ENCODE results near the gene MXD3.

Gene MXD3

DNA sequence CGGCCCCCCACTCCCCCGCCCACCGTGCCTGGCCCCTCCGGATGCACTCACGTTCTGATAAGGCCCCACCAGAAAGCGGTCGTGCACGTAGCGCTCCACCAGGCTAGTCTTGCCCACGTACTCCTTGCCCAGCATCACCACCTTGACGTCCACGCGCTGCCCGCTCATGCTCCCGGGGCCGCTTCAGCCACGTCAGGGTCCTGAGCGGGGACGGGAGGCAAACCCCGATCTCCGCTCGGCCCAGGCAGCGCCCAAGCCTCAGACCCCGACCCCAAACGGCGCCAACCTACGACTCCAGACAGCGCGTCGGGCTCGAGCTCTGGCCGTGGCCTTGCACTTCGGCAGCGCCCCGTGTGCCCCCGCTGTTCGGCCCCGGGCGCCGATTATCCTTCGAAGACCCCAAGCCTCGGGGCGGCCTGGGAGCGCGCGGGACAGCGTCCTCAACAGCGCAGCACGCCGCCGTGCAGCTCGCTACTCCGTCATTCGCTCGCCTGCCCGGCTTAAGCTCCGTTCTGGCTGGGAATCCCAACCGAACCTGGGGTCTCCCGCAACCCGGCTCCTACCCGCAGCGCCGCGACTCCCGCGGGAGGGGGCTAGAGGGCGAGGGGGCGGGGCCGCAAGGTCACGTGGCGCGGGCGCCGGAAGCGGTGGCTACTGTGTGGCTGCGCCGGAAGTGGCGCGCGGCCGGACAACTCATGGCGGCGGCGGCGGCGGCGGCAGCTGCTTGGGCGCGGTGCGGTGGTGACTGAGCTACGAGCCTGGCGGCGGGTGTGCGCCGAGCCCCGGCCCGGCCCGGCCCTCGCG is 8.4 kb downstream of the MXD3 start, which contains the start of the genes PRELID1 and RAB24:
PRELID1 (plus strand) TSS at position 679 of the 804 bp plus-strand sequence. CDS start 187 bp downstream, outside the sequence.
RAB24 (minus strand) TSS at position 599 of the 804 bp plus-strand sequence; CDS start at position 168, 431 bp downstream.
- DNase-seq (ENCODE audit: low read depth in 3 of 3), result peak; percentile 78 to 82 (median 79)

DNA sequence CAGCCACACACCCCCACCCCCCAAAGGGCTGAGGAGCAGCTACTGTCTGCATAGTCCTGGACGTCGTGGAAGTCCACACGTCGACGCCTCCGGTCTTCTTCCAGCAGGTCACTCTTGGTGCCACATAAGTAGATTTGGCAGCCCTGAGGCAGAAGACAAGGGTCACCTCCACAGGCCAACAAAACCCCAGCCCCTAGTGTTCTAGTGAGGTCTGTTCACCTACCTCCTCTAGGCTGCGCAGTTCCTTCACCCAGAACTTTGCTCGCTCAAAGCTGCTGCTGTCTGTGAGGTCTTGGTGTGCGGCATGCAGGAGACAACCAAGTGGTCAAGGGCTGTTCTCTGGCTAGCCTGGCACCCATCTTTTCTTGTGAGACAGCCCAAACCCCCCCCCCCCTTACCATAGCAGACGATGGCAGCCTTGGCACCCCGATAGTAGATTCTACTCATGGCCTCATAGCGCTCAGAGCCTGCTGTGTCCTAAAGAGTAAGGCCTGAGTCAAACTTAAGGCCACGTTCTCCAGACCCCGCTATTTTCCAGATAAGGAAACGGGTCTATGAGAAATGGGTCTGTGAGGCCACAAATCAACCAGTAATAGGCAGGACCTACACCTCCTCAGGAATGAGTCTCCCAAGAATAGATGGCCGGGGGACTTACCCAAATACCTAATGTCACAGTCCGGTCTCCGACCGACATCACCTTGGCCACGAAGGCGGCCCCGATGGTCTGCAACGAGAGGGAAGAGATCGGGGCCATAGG is 9.2 kb downstream of the MXD3 start:
- DNase-seq (ENCODE audit: low read depth in 3 of 3), result no peak

GRCh38 chr5:177301503-177302165 is 10.1 kb downstream of the MXD3 start:
- DNase-seq (ENCODE audit: low read depth in 3 of 3), result no peak

- DNase-seq (ENCODE audit: low read depth in 3 of 3), result no peak
Measured at GRCh38 chr5:177300951-177301350, 10.7 kb downstream of the MXD3 start.

DNA sequence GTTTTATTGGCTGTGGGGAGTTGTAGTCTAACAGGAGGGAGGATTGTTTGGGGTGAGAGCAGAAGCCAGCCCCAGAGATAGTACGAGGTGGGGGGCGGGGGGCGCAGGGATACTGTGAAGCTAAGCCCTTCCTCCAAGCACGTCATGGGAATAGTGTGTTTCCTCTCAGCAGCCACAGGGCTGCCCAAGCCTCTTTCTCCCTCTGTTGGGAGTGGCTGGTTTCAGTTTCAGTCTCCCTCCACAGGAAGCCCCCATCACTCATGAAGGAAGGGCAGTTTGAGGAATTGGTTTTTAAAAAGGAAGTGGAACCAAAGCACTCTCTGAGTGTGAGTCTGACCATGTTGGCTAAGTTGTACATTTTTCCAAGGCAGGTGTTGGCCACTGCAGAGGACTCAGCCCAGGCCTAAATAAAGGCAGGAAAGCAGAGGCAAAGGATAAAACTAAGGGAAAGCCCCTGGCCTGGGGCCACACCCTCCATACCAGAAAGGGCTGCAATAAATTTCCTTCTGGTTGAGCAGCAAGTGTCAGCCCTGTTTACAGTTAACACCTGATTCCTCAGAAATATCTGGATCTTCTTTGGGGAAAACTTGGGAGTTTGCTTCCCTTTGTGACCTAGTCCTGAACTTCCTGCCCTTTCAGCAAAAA is 11.3 kb downstream of the MXD3 start:
- peak in 2 of 3 experiments; percentile 22 to 43 for DNase-seq (ENCODE audit: low read depth in 3 of 3)

GRCh38 chr5:177299697-177300096 is 12.0 kb downstream of the MXD3 start:
- no peak for DNase-seq (ENCODE audit: low read depth in 3 of 3)

GRCh38 chr5:177297922-177298321 is 13.8 kb downstream of the MXD3 start:
- DNase-seq (ENCODE audit: low read depth in 3 of 3), result no peak

GRCh38 chr5:177296581-177296980 is 15.1 kb downstream of the MXD3 start:
- DNase-seq (ENCODE audit: low read depth in 3 of 3), result no peak

DNA sequence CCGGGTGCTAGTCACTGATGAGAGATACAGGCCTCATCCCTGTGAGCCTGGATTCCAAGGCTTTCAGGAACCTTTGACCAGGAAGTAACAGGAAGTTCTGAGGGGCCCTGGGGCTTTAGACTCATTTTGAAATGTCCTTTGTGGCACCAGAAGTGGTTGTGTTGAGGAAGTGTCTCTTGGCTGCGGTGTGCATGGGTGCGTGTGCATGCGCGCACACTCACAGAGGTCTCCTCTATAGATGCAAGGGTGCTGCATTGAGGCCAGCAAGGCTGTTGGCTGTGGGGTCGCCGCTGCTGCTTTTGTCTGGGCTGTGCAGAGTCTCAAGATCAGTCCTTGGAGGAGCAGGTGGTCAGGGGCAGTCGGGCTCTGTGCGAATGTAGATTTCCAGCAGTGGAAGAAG is 15.8 kb downstream of the MXD3 start:
- no peak for DNase-seq (ENCODE audit: low read depth in 3 of 3)

DNA sequence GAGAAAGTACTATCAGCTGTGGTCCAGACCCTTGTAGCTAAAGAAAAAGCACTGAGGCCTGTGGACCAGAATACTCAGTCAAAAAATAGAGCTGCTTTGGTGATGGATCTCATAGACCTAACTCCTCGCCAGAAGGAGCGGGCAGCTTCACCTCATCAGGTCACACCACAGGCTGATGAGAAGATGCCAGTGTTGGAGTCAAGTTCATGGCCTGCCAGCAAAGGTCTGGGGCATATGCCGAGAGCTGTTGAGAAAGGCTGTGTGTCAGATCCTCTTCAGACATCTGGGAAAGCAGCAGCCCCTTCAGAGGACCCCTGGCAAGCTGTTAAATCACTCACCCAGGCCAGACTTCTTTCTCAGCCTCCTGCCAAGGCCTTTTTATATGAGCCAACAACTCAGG is 17.1 kb downstream of the MXD3 start:
- DNase-seq (ENCODE audit: low read depth in 3 of 3), result no peak

DNA sequence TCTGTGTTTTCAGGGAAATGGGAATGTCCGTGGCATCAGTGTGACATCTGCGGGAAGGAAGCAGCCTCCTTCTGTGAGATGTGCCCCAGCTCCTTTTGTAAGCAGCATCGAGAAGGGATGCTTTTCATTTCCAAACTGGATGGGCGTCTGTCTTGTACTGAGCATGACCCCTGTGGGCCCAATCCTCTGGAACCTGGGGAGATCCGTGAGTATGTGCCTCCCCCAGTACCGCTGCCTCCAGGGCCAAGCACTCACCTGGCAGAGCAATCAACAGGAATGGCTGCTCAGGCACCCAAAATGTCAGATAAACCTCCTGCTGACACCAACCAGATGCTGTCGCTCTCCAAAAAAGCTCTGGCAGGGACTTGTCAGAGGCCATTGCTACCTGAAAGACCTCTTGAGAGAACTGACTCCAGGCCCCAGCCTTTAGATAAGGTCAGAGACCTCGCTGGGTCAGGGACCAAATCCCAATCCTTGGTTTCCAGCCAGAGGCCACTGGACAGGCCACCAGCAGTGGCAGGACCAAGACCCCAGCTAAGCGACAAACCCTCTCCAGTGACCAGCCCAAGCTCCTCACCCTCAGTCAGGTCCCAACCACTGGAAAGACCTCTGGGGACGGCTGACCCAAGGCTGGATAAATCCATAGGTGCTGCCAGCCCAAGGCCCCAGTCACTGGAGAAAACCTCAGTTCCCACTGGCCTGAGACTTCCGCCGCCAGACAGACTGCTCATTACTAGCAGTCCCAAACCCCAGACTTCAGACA is 17.7 kb downstream of the MXD3 start:
- no peak for DNase-seq (ENCODE audit: low read depth in 3 of 3)

- DNase-seq (ENCODE audit: low read depth in 3 of 3), result no peak
Measured at GRCh38 chr5:177291735-177292134, 20.0 kb downstream of the MXD3 start.

DNA sequence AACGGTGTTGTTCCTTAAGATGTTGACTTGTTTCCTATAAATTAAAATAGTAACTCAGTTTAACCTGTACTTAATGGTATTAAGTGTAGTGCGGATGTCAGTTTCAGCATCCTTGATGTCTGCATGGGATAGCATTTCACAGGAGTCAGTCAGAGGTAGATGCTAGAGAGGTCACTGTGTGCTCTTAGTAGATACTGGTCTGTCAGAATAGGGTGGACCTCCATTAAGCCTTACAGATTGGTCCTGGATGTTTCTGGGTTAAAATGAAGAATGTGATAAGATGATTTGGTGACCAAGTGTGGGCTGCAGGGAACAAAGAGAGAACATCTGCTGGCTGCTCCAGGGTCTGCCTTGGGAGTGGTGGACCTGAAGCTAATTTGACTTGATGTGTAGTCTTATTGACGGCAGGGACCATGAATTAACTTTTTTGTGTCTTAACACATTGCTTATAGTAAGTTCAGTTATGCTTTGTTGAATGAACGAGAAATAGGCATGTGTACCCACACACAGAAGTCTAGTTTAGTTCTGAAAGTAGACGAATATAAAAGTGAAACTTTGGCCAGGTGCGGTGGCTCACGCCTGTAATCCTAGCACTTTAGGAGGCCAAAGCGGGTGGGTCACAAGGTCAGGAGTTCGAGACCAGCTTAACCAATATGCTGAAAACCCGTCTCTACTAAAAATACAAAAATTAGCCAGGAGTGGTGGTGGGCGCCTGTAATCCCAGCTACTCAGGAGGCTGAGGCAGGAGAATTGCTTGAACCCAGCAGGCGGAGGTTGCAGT is 20.7 kb downstream of the MXD3 start:
- DNase-seq (ENCODE audit: low read depth in 3 of 3), result no peak

GRCh38 chr5:177288191-177288590 is 23.5 kb downstream of the MXD3 start:
- DNase-seq (ENCODE audit: low read depth in 3 of 3), result no peak

DNA sequence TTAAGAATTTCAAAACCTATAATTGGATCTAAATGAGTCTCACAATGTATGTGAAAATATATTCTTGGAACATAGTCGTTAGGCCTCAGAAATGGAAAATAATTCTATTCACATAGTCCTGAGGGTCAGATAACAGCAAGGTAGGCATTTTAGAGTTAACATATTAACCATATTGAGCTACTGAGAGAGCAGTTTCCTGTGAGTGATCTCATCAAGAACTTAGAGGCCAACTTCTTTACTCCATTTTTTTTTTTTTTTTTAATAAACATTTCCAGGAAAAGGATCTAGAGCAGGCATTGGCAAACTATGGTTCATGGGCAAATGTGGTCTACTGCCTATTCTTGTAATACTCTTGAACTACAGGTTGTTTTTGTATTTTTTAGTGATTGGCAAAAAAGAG is 34.8 kb downstream of the MXD3 start:
- DNase-seq (ENCODE audit: low read depth in 3 of 3), result no peak

DNA sequence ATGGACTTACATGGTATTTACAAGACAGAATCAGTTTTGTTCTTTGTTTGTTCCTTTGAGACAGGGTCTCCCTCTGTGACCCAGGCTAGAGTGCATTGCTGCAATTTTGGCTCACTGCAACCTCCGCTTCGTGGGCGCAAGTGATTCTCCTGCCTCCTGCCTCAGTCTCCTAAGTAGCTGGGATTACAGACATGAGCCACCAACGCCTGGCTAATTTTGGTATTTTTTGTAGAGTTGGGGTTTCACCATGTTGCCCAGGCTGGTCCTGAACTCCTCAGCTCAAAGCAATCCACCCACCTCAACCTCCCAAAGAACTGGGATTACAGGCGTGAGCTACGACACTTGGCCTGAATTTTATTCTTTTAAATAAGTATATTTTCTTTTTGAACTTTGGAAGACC is 35.8 kb downstream of the MXD3 start:
- no peak for DNase-seq (ENCODE audit: low read depth in 3 of 3)

- no peak for DNase-seq (ENCODE audit: low read depth in 3 of 3)
Measured at GRCh38 chr5:177271113-177271512, 40.6 kb downstream of the MXD3 start.

DNA sequence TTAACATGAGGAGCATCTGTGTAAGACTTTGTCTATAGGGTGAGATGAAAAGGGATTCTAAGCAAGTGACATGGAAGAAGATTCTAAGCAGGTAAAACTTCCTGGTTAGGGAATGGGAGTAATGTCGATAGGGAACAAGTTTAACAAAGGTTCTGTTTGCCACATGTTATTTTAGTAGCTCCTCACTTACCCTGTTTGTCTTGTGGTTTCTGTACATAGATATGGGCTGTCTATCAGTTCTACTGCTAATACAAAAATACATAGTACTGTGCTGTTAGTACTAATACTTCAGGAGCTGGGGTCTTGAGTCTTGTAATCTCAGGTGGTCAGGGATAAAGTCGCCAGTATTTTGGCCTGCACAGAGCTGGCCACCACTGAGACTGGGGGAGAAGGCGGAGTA is 41.0 kb downstream of the MXD3 start:
- DNase-seq (ENCODE audit: low read depth in 3 of 3), result no peak

GRCh38 chr5:177269976-177270375 is 41.7 kb downstream of the MXD3 start:
- DNase-seq (ENCODE audit: low read depth in 3 of 3), result no peak

DNA sequence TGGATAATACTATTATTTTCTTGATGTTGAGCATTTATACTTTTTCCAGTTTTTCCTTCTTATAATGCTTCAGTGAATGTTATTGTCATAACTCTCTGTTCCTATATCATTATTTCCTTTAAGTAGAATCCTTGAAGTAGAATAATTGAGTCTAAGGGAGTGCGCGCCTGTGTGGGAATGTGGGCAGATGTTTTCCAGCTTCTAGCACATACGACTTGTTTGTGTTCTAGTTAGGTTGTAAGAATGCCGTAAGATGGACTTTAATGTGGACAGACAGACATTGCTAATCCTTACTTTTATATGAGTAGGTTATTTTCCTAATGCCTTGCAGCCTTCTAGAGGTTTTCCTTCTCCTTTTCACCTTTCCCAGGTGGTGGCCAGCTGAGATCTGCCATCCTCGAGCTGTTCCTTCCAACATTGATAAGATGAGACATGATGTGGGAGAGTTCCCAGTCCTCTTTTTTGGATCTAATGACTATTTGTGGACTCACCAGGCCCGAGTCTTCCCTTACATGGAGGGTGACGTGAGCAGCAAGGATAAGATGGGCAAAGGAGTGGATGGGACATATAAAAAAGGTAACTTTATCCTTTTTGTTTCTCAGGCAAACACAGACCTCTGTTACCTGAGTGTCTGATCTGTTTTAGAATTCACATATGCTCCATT is 42.3 kb downstream of the MXD3 start:
- DNase-seq (ENCODE audit: low read depth in 3 of 3), result no peak
